Measurements from ENCODE around the gene HSPA5.

The HSPA5 gene

GRCh38 chr9:125190361-125190801 is 50.8 kb downstream of the HSPA5 start:
- no peak for TF ChIP-seq SPI1 (IDR thresholded peaks at IDR 0.05; ENCODE audit: borderline replicate concordance, low read depth)
- TF ChIP-seq POLR2AphosphoS5 (IDR thresholded peaks at IDR 0.05; ENCODE audit: low read depth) = no peak
- no peak for TF ChIP-seq REST (IDR thresholded peaks at IDR 0.05; ENCODE audit: insufficient replicate concordance, low read depth)
- TF ChIP-seq CTCF (IDR thresholded peaks at IDR 0.05; ENCODE audit: insufficient read depth, low read length) = no peak
- Histone ChIP-seq H3K27me3 (ENCODE audit: insufficient read depth, poor library complexity, severe bottlenecking) (no peaks in the 10 kb centered on the region), H3K27ac (replicated peaks) (peak overlapping the region; percentile 81), H3K4me3 (replicated peaks; ENCODE audit: insufficient read depth, low read length) (peak overlapping the region; percentile 99)
- DNase-seq (ENCODE audit: low read depth in 1 of 2, low spot score in 1 of 2) = no peak

- Histone ChIP-seq H3K27me3 (ENCODE audit: insufficient read depth, poor library complexity, severe bottlenecking) (no peaks in the 10 kb centered on the region), H3K4me3 (replicated peaks; ENCODE audit: insufficient read depth, low read length) (peak within 1 kb of the TSS; percentile 99), H3K27ac (replicated peaks) (peak within 1 kb of the TSS; percentile 81)
- TF ChIP-seq GABPA (IDR thresholded peaks at IDR 0.05; ENCODE audit: low read depth) (peak; percentile 78), CTCF (IDR thresholded peaks at IDR 0.05; ENCODE audit: insufficient read depth, low read length) (peak; percentile 43), SPI1 (IDR thresholded peaks at IDR 0.05; ENCODE audit: borderline replicate concordance, low read depth) (no peak), REST (IDR thresholded peaks at IDR 0.05; ENCODE audit: insufficient replicate concordance, low read depth) (no peak), POLR2AphosphoS5 (IDR thresholded peaks at IDR 0.05; ENCODE audit: low read depth) (peak; percentile 51; the same call in 1 of the 2 replicates)
- DNase-seq (ENCODE audit: low read depth in 1 of 2, low spot score in 1 of 2) = peak; percentile 90 to 98
These were observed 51.5 kb downstream of the HSPA5 start, which contains the start of gene PPP6C for GRCh38 chr9:125189361-125190289. Gene PPP6C, minus strand, starts transcription at chr9:125189803. Its CDS starts 85 bp downstream, at chr9:125189718.

- H3K27me3 ChIP-seq (ENCODE audit: insufficient read depth, poor library complexity, severe bottlenecking) = no peaks in the 10 kb centered on the region
- peak; percentile 25 to 39 for DNase-seq (ENCODE audit: low read depth in 1 of 2, low spot score in 1 of 2)
These were observed 52.2 kb downstream of the HSPA5 start for GRCh38 chr9:125189011-125189360.

More at GRCh38 chr9:125189011-125189360, 52.2 kb downstream of the HSPA5 start:
- Histone ChIP-seq H3K4me3 (replicated peaks; ENCODE audit: insufficient read depth, low read length) (peak overlapping the region; percentile 99), H3K27ac (replicated peaks) (peak overlapping the region; percentile 81)
- no peak for TF ChIP-seq GABPA (IDR thresholded peaks at IDR 0.05; ENCODE audit: low read depth)
- no peak for TF ChIP-seq CTCF (IDR thresholded peaks at IDR 0.05; ENCODE audit: insufficient read depth, low read length)
- no peak for TF ChIP-seq SPI1 (IDR thresholded peaks at IDR 0.05; ENCODE audit: borderline replicate concordance, low read depth)
- TF ChIP-seq POLR2AphosphoS5 (IDR thresholded peaks at IDR 0.05; ENCODE audit: low read depth) = no peak
- no peak for TF ChIP-seq REST (IDR thresholded peaks at IDR 0.05; ENCODE audit: insufficient replicate concordance, low read depth)
